GM19463 (cell line): ENCODE data around the gene DYNLT1.
"Not testable (repeated sequence)": the region's sequence is repeated elsewhere in the genome, so short reads cannot be mapped to it uniquely, and the experiment has no call there.

ENCODE experiments used
- ATAC-seq: cut with Tn5 transposase; IDR thresholded peaks from one replicate; pipeline ENCODE4 v1.9.1; 2021; ENCODE audit warnings: mild to moderate bottlenecking, moderate library complexity; ENCODE audit not compliant: unreplicated experiment

Gene DYNLT1

GRCh38 chr6:158624684-158625682 lies 19.6 kb downstream of the DYNLT1 start:
- no peak for ATAC-seq

- no peak for ATAC-seq
Observed at GRCh38 chr6:158622545-158623190, 21.9 kb downstream of the DYNLT1 start.

- no peak for ATAC-seq
Observed at GRCh38 chr6:158621694-158622544, 22.6 kb downstream of the DYNLT1 start.

- no peak for ATAC-seq
Observed at GRCh38 chr6:158620963-158621693, 23.4 kb downstream of the DYNLT1 start.

GRCh38 chr6:158619922-158620801 lies 24.4 kb downstream of the DYNLT1 start:
- no peak for ATAC-seq

GRCh38 chr6:158618289-158618688 lies 26.3 kb downstream of the DYNLT1 start:
- ATAC-seq, result not testable (repeated sequence)

- not testable (repeated sequence) for ATAC-seq
Observed at GRCh38 chr6:158614606-158615005, 29.9 kb downstream of the DYNLT1 start.

GRCh38 chr6:158611541-158612370 lies 32.8 kb downstream of the DYNLT1 start:
- no peak for ATAC-seq

- no peak for ATAC-seq
Observed at GRCh38 chr6:158611039-158611438, 33.5 kb downstream of the DYNLT1 start.

- ATAC-seq, result no peak
Observed at GRCh38 chr6:158610319-158610968, 34.1 kb downstream of the DYNLT1 start.

- ATAC-seq, result no peak
Observed at GRCh38 chr6:158609455-158610155, 34.9 kb downstream of the DYNLT1 start.

- ATAC-seq, result no peak
Observed at GRCh38 chr6:158608221-158608620, 36.3 kb downstream of the DYNLT1 start.

GRCh38 chr6:158607411-158608170 lies 37.0 kb downstream of the DYNLT1 start:
- no peak for ATAC-seq

GRCh38 chr6:158606935-158607334 lies 37.6 kb downstream of the DYNLT1 start:
- ATAC-seq, result no peak

GRCh38 chr6:158606011-158606410 lies 38.5 kb downstream of the DYNLT1 start:
- not testable (repeated sequence) for ATAC-seq

GRCh38 chr6:158605266-158605878 lies 39.2 kb downstream of the DYNLT1 start:
- ATAC-seq, result no peak
